Measurements from ENCODE around the gene HSD17B14.
"Not testable (repeated sequence)": the region's sequence is repeated elsewhere in the genome, so short reads cannot be mapped to it uniquely, and the experiment has no call there.

The HSD17B14 gene

GRCh38 chr19:48777720-48778119 lies 58.6 kb downstream of the HSD17B14 start:
- in situ Hi-C loops (cut with MboI; ENCODE audit: low pct_unique_long_range_greater_than_20kb, low sequenced_read_pairs, unreplicated experiment), result no loop called here
- no peak for DNase-seq (ENCODE audit: low spot score)
- TF ChIP-seq CTCF (IDR thresholded peaks at IDR 0.05; ENCODE audit: extremely low read depth, insufficient read depth, missing control alignments), result no peak

- DNase-seq (ENCODE audit: low spot score), result no peak
- no peak for TF ChIP-seq CTCF (IDR thresholded peaks at IDR 0.05; ENCODE audit: extremely low read depth, insufficient read depth, missing control alignments)
- in situ Hi-C loops (cut with MboI; ENCODE audit: low pct_unique_long_range_greater_than_20kb, low sequenced_read_pairs, unreplicated experiment), result no loop called here
These were observed 59.2 kb downstream of the HSD17B14 start for GRCh38 chr19:48777139-48777538.

- DNase-seq (ENCODE audit: low spot score), result no peak
- no peak for TF ChIP-seq CTCF (IDR thresholded peaks at IDR 0.05; ENCODE audit: extremely low read depth, insufficient read depth, missing control alignments)
- in situ Hi-C loops (cut with MboI; ENCODE audit: low pct_unique_long_range_greater_than_20kb, low sequenced_read_pairs, unreplicated experiment), result no loop called here
These were observed 63.8 kb downstream of the HSD17B14 start for GRCh38 chr19:48772503-48772953.

DNA sequence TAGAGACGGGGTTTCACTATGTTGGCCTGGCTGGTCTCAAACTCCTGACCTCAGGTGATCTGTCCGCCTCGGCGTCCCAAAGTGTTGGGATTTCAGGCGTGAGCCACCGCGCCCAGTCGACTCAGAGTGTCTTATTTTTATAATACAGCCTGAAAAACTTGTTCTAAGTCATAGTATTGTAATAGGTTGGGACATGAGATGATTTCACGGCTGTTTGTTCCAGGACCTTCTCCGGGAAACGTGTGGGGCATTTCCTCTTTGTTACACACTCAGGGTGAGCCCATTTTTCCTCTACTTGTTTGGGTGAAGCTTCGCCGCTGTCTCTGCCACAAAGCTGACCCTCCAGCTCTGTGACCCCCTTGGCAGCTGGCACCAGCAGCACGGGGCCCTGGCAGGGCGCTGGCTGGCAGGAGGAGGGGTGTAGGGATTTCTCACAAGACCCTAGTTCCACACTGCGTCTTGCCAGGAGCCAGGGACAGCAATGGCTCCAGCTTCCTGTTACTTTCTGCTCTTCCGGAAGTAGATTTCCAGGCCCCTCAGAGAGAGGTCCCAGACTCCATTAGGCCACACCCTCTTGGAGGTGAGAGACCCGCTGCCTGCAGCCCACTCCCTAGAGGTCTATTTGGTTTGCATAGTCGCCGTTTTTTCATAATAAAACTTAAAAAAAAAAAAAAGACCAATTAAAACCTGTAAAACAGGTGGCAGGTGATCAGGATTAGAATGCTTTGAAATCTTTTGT lies 65.4 kb downstream of the HSD17B14 start:
- TF ChIP-seq CTCF (IDR thresholded peaks at IDR 0.05; ENCODE audit: extremely low read depth, insufficient read depth, missing control alignments), result no peak
- in situ Hi-C loops (cut with MboI; ENCODE audit: low pct_unique_long_range_greater_than_20kb, low sequenced_read_pairs, unreplicated experiment), result no loop called here

GRCh38 chr19:48770266-48770665 lies 66.0 kb downstream of the HSD17B14 start:
- no peak for DNase-seq (ENCODE audit: low spot score)
- TF ChIP-seq CTCF (IDR thresholded peaks at IDR 0.05; ENCODE audit: extremely low read depth, insufficient read depth, missing control alignments), result no peak
- in situ Hi-C loops (cut with MboI; ENCODE audit: low pct_unique_long_range_greater_than_20kb, low sequenced_read_pairs, unreplicated experiment), result no loop called here

More for the DNA sequence above, 65.4 kb downstream of the HSD17B14 start:
- DNase-seq (ENCODE audit: low spot score), result no peak

DNA sequence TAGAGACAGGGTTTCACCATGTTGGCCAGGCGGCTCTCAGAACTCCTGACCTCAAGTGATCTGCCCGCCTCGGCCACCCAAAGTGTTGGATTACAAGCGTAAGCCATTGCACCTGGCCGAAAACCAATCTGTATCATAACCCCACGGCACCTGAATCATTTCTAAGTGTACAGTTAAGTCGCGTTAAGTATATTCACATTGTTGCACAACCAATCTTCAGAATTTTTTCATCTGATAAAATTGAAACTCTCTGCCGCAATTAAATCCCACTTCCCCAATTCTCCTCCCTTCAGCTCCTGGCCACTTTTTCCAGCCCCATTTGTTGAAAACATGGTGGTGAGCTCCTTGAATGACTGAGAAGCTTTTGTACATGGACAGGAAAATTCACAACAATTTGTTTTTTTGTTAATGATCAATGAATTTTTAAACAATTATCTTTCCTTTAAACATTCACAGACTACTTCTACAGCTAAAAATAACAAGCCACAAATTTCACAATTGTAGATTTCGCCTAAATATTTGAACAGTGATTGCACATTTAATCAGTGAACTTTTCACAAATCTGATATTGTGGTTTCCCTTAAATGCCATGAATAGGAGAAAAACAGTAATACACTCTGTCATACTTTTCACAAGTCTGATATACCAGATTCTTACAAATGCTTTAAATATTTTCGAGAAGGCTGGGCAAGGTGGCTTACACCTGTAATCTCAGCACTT lies 67.1 kb downstream of the HSD17B14 start:
- no peak for DNase-seq (ENCODE audit: low spot score)
- no peak for TF ChIP-seq CTCF (IDR thresholded peaks at IDR 0.05; ENCODE audit: extremely low read depth, insufficient read depth, missing control alignments)
- in situ Hi-C loops (cut with MboI; ENCODE audit: low pct_unique_long_range_greater_than_20kb, low sequenced_read_pairs, unreplicated experiment), result no loop called here

DNA sequence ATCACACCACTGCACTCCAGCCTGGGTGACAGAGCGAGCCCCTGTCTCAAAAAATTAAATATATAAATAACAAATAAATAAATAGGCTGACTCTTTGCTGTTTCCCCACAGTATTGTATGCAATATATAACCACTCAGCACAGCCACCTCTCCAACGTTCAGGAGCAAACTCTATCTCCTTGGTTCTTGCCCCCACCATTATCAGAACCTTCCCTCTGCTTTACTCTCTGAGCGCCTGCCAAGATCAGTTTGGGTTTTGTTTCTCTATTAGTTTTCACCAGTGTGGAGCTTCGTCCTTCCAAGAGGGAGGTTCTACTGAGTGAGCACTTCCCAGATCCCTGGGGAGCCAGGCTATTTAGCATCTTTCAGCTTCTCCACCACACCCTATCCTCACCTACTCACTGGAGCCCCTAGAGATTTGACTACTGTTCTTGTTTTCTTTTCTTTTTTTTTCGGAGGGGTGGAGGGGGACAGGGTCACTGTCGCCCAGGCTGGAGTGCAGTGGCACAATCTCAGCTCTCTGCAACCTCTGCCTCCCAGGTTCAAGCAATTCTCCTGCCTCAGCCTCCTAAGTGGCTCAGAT lies 68.0 kb downstream of the HSD17B14 start:
- DNase-seq (ENCODE audit: low spot score); in situ Hi-C loops (cut with MboI; ENCODE audit: low pct_unique_long_range_greater_than_20kb, low sequenced_read_pairs, unreplicated experiment): not testable (repeated sequence)

DNA sequence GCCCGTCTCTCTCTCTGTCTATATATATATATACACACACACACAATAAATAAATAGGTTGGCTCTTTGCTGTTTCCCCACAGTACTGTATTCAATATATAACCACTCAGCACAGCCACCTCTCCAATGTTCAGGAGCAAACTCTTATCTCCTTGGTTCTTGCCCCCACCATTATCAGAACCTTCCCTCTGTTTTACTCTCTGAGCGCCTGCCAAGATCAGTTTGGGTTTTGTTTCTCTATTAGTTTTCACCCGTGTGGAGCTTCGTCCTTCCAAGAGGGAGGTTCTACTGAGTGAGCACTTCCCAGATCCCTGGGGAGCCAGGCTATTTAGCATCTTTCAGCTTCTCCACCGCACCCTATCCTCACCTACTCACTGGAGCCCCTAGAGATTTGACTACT lies 70.5 kb downstream of the HSD17B14 start:
- DNase-seq (ENCODE audit: low spot score); in situ Hi-C loops (cut with MboI; ENCODE audit: low pct_unique_long_range_greater_than_20kb, low sequenced_read_pairs, unreplicated experiment): not testable (repeated sequence)
